PC-3 (cell line): ENCODE data around the gene CRTC2. TPM values are rescaled to one million over a fixed set of nuclear protein-coding genes. Genes with fewer than 3 reads are reported as not detected.

Source experiments
- ATAC-seq: fragments of 200-7000 bp; cut with Tn5 transposase; 2 replicates; pipeline ENCODE4 v1.9.1; 2020; ENCODE audit warnings: mild to moderate bottlenecking, moderate library complexity
- BruUV-seq: library from RNA; stranded (reverse); fragments of 400-500 nt; replicated peaks from 2 replicates; lab custom pipeline; 2021; lab: Mats Ljungman, UMichigan
- CTCF ChIA-PET: fragments of 300-600 bp; sonication (Branson Sonifier 250); formaldehyde crosslinking; loops from one replicate; lab custom pipeline; 2022; ENCODE audit warnings: antibody characterized with exemption; lab: Charles Lee
- POLR2A ChIA-PET: fragments of 300-600 bp; sonication (Branson Sonifier 250); formaldehyde crosslinking; loops from one replicate; lab custom pipeline; 2022; ENCODE audit warnings: antibody characterized with exemption; ENCODE audit not compliant: unreplicated experiment; lab: Charles Lee
- DNase-seq: peaks from one replicate; pipeline ENCODE4 v3.0.0-alpha.2; 2015
- H2AFZ ChIP-seq: fragments of 300-600 bp; sonication (generic); 2 replicates; pipeline ENCODE4 v1.6.0; 2016; ENCODE audit warnings: antibody characterized with exemption, low read length
- H3F3A ChIP-seq: fragments of 300-600 bp; sonication (generic); one replicate; pipeline ENCODE4 v1.6.0; 2017; ENCODE audit warnings: antibody characterized with exemption, low read length, control low read depth, mild to moderate bottlenecking; ENCODE audit not compliant: unreplicated experiment
- H3K27ac ChIP-seq: fragments of 300-600 bp; sonication (generic); 2 replicates; pipeline ENCODE4 v1.5.1; 2016; ENCODE audit warnings: mild to moderate bottlenecking, low read length
- H3K27me3 ChIP-seq: fragments of 300-600 bp; sonication (generic); 2 replicates; pipeline ENCODE4 v1.6.1; 2016; ENCODE audit warnings: low read length, mixed read lengths
- H3K36me3 ChIP-seq: fragments of 300-600 bp; sonication (generic); 2 replicates; pipeline ENCODE4 v1.6.1; 2016; ENCODE audit warnings: low read depth, mixed run types, low read length, mixed read lengths
- H3K4me1 ChIP-seq: fragments of 300-600 bp; sonication (generic); 2 replicates; pipeline ENCODE4 v1.5.1; 2016; ENCODE audit warnings: low read length; ENCODE audit not compliant: insufficient read depth
- H3K4me2 ChIP-seq: fragments of 300-600 bp; sonication (generic); 2 replicates; pipeline ENCODE4 v1.6.0; 2016; ENCODE audit warnings: low read length
- H3K4me3 ChIP-seq: fragments of 300-600 bp; sonication (generic); 2 replicates; pipeline ENCODE4 v1.5.1; 2016; ENCODE audit warnings: mild to moderate bottlenecking, low read length, mixed read lengths
- H3K79me2 ChIP-seq: fragments of 300-600 bp; sonication (generic); 2 replicates; pipeline ENCODE4 v1.6.1; 2017; ENCODE audit warnings: low read length, mixed read lengths
- H3K9ac ChIP-seq: fragments of 300-600 bp; sonication (generic); 2 replicates; pipeline ENCODE4 v1.6.0; 2016; ENCODE audit warnings: mild to moderate bottlenecking, low read length
- H3K9me2 ChIP-seq: fragments of 300-600 bp; sonication (generic); replicated peaks from 2 replicates; pipeline ENCODE4 v1.6.1; 2016; ENCODE audit warnings: mixed run types, low read length, mixed read lengths
- H3K9me3 ChIP-seq: fragments of 300-600 bp; sonication (generic); 2 replicates; pipeline ENCODE4 v1.6.1; 2016; ENCODE audit warnings: low read length, mixed read lengths
- H4K20me1 ChIP-seq: fragments of 300-600 bp; sonication (generic); 2 replicates; pipeline ENCODE4 v1.6.1; 2016; ENCODE audit warnings: low read length, mixed read lengths
- CTCF ChIP-seq: fragments of 300-600 bp; sonication (generic); conservative IDR thresholded peaks from 2 replicates; pipeline ENCODE4 v1.5.1; 2017; ENCODE audit warnings: antibody characterized with exemption, low read depth, mild to moderate bottlenecking, low read length
- EZH2 ChIP-seq: fragments of 300-600 bp; sonication (generic); IDR thresholded peaks from one replicate; pipeline ENCODE4 v1.6.1; 2017; ENCODE audit warnings: antibody characterized with exemption, mild to moderate bottlenecking, low read length; ENCODE audit not compliant: unreplicated experiment
- EZH2phosphoT487 ChIP-seq: fragments of 300-600 bp; sonication (generic); IDR thresholded peaks from 2 replicates; pipeline ENCODE4 v1.6.1; 2018; ENCODE audit warnings: mild to moderate bottlenecking, antibody characterized with exemption, low read length, borderline replicate concordance
- intact Hi-C: fragments of 100-400 bp; cut with micrococcal nuclease; formaldehyde crosslinking; loops from 2 replicates; pipeline ENCODE4 v1.9.0; 2023
- total RNA-seq: library from RNA; depleted of rRNA; stranded (reverse); fragments of >200 nt; gene quantifications from 2 replicates; pipeline ENCODE4 v1.2.3, GENCODE V29; 2014

The CRTC2 gene
- total RNA-seq, 1 experiment from 2014 or later: 21.0 TPM

GRCh38 chr1:153922972-153923925 is 35.2 kb downstream of the CRTC2 start, which contains the start of gene GATAD2B:
TSS of gene GATAD2B (minus strand) at chr1:153922972. CDS start at chr1:153828347, 94,625 bp downstream.
- peaks cover 26% of the 10 kb centered on the region for H4K20me1 ChIP-seq
- BruUV-seq: TSS peak; percentile 94
- H2AFZ ChIP-seq: peak within 1 kb of the TSS; percentile 94
- DNase-seq (peak; percentile 100), ATAC-seq (peak; percentile 92)
- H3K36me3 ChIP-seq: no peaks in the 10 kb centered on the region; the same call in 1 of the 2 replicates
- ChIA-PET CTCF (interaction anchor here (0.6 to 1.3 kb wide), 5 partner anchors 23 to 290 kb away, joined by 3 to 9 read pairs (median 3); partner anchors contain the start of gene DENND4B), POLR2A (interaction anchor here (0.6 to 1.2 kb wide), 11 partner anchors 23 to 1097 kb away, joined by 3 to 11 read pairs (median 4); partner anchors contain the start of genes CREB3L4, DENND4B, JTB and RAB13)
- H3K9me2 ChIP-seq: no peaks in the 10 kb centered on the region
- H3K9me3 ChIP-seq: no peaks in the 10 kb centered on the region
- H3K4me1 ChIP-seq: peaks cover 30% of the 10 kb centered on the region
- peak within 1 kb of the TSS; percentile 58 for H3K27ac ChIP-seq
- peak within 1 kb of the TSS; percentile 86 for H3K9ac ChIP-seq
- peak within 1 kb of the TSS; percentile 90 for H3K4me2 ChIP-seq
- H3K4me3 ChIP-seq: peak within 1 kb of the TSS; percentile 97
- intact Hi-C loops: loop anchor here (1.0 to 5.0 kb wide), 4 partner anchors 41 to 126 kb away; partner anchors contain the start of gene RAB13
- TF ChIP-seq EZH2 (no peak), CTCF (no peak), EZH2phosphoT487 (no peak)
- no peaks in the 10 kb centered on the region for H3K27me3 ChIP-seq
- H3F3A ChIP-seq: no peaks in the 10 kb centered on the region
- peaks cover 40% of the 10 kb centered on the region for H3K79me2 ChIP-seq

- Histone ChIP-seq H3K79me2 (peaks cover 50% of the 10 kb centered on the region), H3K4me3 (peak overlapping the region; percentile 97), H3K4me1 (peaks cover 30% of the 10 kb centered on the region), H4K20me1 (peaks cover 32% of the 10 kb centered on the region), H3K9me3 (no peaks in the 10 kb centered on the region), H3K27ac (peak overlapping the region; percentile 44), H3K27me3 (no peaks in the 10 kb centered on the region), H3K36me3 (no peaks in the 10 kb centered on the region; the same call in 1 of the 2 replicates), H3K4me2 (peak overlapping the region; percentile 90), H3K9ac (peak overlapping the region; percentile 86), H3K9me2 (no peaks in the 10 kb centered on the region), H3F3A (no peaks in the 10 kb centered on the region), H2AFZ (peak overlapping the region; percentile 91)
- peak; percentile 26 for ATAC-seq
- no TSS peak for BruUV-seq
- ChIA-PET POLR2A (interaction anchor here (1.2 kb wide), 1 partner anchor 45 kb away, joined by 4 read pairs; the partner anchor contains the start of gene CREB3L4), CTCF (interaction anchor here (0.6 to 1.3 kb wide), 5 partner anchors 12 to 289 kb away, joined by 3 to 9 read pairs (median 4); partner anchors contain the start of gene DENND4B)
- intact Hi-C loops: loop anchor here (2.0 to 5.0 kb wide), 3 partner anchors 40 to 125 kb away; partner anchors contain the start of gene RAB13
- peak; percentile 67 for DNase-seq
- TF ChIP-seq EZH2phosphoT487 (no peak), CTCF (0 out of 2 replicates have a peak, but pooled peaks have one; percentile 10), EZH2 (no peak)
These were observed 36.1 kb downstream of the CRTC2 start for GRCh38 chr1:153922076-153922971.
